Nephron (organoid): ENCODE measurements around the gene TPRG1L.

ENCODE experiments used
- H3K27ac Mint-ChIP-seq, 3 experiments: 2 replicates each; pipeline ENCODE4 v1.8.0; 2020; ENCODE audit warnings: mixed read lengths in 3 of 3, mild to moderate bottlenecking in 2 of 3, moderate library complexity in 1 of 3
- H3K27me3 Mint-ChIP-seq: 2 replicates; pipeline ENCODE4 v1.8.0; 2021; ENCODE audit warnings: low read depth, mild to moderate bottlenecking, moderate library complexity, mixed read lengths
- H3K36me3 Mint-ChIP-seq: 2 replicates; pipeline ENCODE4 v1.8.0; 2020; ENCODE audit warnings: low read depth, mixed read lengths
- H3K4me1 Mint-ChIP-seq: 2 replicates; pipeline ENCODE4 v1.8.0; 2020; ENCODE audit warnings: mixed read lengths
- H3K4me3 Mint-ChIP-seq, 3 experiments: 2 replicates each; pipeline ENCODE4 v1.8.0; 2020; ENCODE audit warnings: mild to moderate bottlenecking in 3 of 3, mixed read lengths in 3 of 3, moderate library complexity in 2 of 3
- H3K9me3 Mint-ChIP-seq: 2 replicates; pipeline ENCODE4 v1.8.0; 2020; ENCODE audit warnings: mixed read lengths
- CTCF ChIP-seq, 3 experiments: fragments of 200-600 bp; sonication (generic); IDR thresholded peaks; one replicate each; pipeline ENCODE4 v1.5.0; 2021; ENCODE audit warnings: antibody characterized with exemption in 3 of 3; ENCODE audit not compliant: unreplicated experiment in 3 of 3

TPRG1L gene

DNA sequence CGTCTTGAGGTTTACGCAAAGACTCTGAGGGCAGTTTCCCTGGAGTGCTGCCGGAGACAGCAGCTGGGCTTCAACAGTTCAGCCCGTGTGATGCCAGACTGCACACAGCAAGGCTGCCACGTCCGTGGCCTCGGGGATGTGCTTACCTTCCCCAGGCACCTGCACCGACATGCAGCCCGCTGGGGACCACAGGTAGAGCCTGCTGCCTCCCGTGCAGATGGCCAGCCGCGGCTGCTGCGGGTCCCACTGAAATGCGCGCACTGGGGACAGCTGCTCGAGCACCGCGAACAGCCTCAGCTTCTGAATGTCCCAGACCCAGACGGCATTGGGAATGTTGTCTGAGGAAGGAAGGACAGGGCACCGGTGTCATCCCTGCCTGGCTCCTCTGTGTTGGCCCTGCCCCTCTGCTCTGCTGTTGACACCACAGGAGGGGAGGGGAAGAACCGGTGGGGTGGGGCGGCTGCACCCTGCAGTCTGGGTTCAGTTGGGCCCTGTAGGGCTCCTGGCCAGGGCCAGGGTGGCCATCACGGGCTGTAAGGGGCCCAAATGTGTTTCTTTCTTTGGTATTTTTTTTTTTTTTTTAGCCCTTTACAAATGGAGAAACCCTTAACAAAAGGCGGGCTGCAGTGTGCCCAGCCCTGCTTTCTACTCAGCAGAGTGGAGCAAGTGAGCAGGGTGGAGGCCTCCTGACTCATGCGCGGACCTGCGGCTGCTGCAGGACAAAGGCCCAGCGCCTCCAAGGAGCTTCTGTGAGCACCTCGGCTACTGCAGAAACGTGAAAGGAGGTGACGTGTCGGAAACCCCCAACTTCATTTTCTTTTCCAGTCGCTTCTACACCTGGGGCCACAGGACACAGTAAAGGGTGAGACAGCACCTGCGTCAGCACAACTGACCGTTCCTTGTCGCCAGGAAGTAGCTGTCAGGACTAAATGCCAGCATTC is 6.8 kb downstream of the TPRG1L start:
- H3K4me3 Mint-ChIP-seq = no peak overlapping the region
- no peaks in the 10 kb centered on the region for H3K27me3 Mint-ChIP-seq
- TF ChIP-seq CTCF (IDR thresholded peaks at IDR 0.05; ENCODE audit: unreplicated experiment in 3 of 3) = no peak
- H3K27ac Mint-ChIP-seq = no peak overlapping the region
- no peaks in the 10 kb centered on the region for H3K4me1 Mint-ChIP-seq
- no peaks in the 10 kb centered on the region for H3K9me3 Mint-ChIP-seq
- peaks cover 30% of the 10 kb centered on the region for H3K36me3 Mint-ChIP-seq

- Mint-ChIP-seq H3K27me3 (no peaks in the 10 kb centered on the region), H3K27ac (no peak overlapping the region), H3K9me3 (no peaks in the 10 kb centered on the region), H3K4me3 (no peak overlapping the region), H3K36me3 (peaks cover 36% of the 10 kb centered on the region), H3K4me1 (no peaks in the 10 kb centered on the region)
- TF ChIP-seq CTCF (IDR thresholded peaks at IDR 0.05; ENCODE audit: unreplicated experiment in 3 of 3) = no peak
These were observed 7.5 kb downstream of the TPRG1L start for GRCh38 chr1:3632298-3632697.

DNA sequence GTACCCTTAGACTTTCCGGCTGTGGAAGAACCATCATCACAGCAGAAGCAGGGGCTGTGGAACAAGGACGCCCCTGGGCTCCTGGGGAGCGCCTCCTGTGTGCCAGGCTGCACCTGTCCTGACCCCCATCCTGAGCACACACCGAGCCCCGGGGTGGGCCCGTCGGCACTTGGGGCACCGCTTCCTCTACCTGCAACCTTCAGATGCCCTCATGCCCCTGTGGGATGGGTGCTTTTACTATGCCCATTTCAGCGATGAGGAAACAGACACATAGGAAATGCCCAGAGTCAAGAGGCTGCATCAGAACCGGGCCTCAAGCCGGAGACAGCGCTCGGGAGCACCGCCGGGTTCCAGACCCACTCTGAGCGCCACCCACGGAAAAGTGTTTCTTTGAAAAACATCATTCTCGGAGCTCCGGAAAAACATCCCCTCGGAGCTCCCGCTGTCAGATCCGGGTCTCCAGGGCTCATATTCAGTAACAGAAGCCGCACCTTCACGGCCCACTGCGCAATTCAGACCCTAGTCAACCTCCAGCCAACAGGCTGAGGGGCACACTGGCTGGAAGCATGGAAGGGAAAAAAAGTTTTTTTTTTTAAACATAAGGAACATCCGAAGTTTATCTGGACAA is 8.0 kb downstream of the TPRG1L start:
- TF ChIP-seq CTCF (IDR thresholded peaks at IDR 0.05; ENCODE audit: unreplicated experiment in 3 of 3) = no peak
- no peaks in the 10 kb centered on the region for H3K27me3 Mint-ChIP-seq

DNA sequence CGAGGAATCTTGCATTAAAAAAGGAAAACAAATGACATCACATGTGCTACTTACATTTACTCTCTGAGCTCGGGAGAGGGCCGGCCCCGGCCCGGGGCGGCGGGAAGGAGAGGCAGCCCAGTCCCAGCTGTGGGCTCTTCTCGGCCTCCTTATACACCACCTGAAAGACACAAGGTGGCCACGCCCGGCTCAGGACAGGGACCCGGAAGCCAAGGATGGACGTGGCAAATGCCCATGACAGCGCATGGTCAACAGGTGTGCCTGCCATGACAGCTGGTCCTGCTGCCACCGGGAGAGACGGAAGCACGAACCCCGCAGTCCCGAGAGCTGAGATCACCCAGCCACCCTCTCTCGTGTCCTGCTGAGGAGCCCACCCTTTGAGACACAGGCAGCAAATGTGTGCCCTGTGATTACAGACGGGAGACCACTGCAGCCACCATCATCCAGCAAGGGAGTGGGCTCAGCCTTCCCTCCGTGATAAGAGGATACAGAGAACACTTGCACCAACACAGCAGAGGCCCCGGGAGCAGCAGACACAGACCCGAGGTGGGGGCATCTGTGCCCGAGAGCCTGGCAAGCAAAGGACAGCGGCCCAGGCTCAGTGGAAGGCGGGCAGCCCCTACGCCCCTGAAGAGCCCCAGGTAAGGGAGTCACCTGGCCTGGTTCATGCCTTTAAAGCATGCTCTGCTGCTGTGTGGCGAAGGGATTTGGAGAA is 8.7 kb downstream of the TPRG1L start:
- peaks cover 4% of the 10 kb centered on the region for H3K4me1 Mint-ChIP-seq

More for the DNA sequence above, 8.0 kb downstream of the TPRG1L start:
- H3K36me3 Mint-ChIP-seq = peaks cover 37% of the 10 kb centered on the region
- no peaks in the 10 kb centered on the region for H3K9me3 Mint-ChIP-seq
- H3K27ac Mint-ChIP-seq = no peak overlapping the region
- H3K4me3 Mint-ChIP-seq = no peak overlapping the region
- no peaks in the 10 kb centered on the region for H3K4me1 Mint-ChIP-seq

More for the DNA sequence above, 8.7 kb downstream of the TPRG1L start:
- H3K9me3 Mint-ChIP-seq = no peaks in the 10 kb centered on the region
- peaks cover 43% of the 10 kb centered on the region for H3K36me3 Mint-ChIP-seq
- no peak overlapping the region for H3K27ac Mint-ChIP-seq
- no peak overlapping the region for H3K4me3 Mint-ChIP-seq
- TF ChIP-seq CTCF (IDR thresholded peaks at IDR 0.05; ENCODE audit: unreplicated experiment in 3 of 3) = no peak
- H3K27me3 Mint-ChIP-seq = no peaks in the 10 kb centered on the region
